HCT116 (cell line): ENCODE results near the gene DNAJB1. TPM values are rescaled to one million over a fixed set of nuclear protein-coding genes. Genes with fewer than 3 reads are reported as not detected.

Experiments used
- ATAC-seq: fragments of 200-7000 bp; cut with Tn5 transposase; 2 replicates; pipeline ENCODE4 v1.9.1; 2020; ENCODE audit warnings: mild to moderate bottlenecking, moderate library complexity
- BruUV-seq: library from RNA; stranded (reverse); fragments of 400-500 nt; replicated peaks from 2 replicates; lab custom pipeline; 2021; lab: Mats Ljungman, UMichigan
- CTCF ChIA-PET: fragments of 300-600 bp; sonication (Branson Sonifier 250); formaldehyde crosslinking; loops from one replicate; lab custom pipeline; 2021; ENCODE audit warnings: antibody characterized with exemption; lab: Charles Lee
- POLR2A ChIA-PET: fragments of 300-600, 350-600 bp; sonication (Branson Sonifier 250); formaldehyde crosslinking; loops from one replicate; lab custom pipeline; 2021; ENCODE audit warnings: antibody characterized with exemption; lab: Charles Lee
- RAD21 ChIA-PET, 2 experiments: fragments of 300-600 bp; sonication (Branson Sonifier 250); formaldehyde crosslinking; loops; one replicate each; lab custom pipeline; 2023; ENCODE audit warnings: low total read pairs in 2 of 2; ENCODE audit not compliant: uncharacterized antibody in 2 of 2, unreplicated experiment in 2 of 2, low non-redundant PET in 1 of 2; lab: Charles Lee
- DNase-seq: peaks from one replicate; pipeline ENCODE4 v3.0.0-alpha.2; 2010; ENCODE audit warnings: low read depth, low spot score
- H2AFZ ChIP-seq: fragments of 200-600 bp; shearing (Covaris generic), sonication (generic); 2 replicates; pipeline ENCODE4 v1.6.1; 2017; ENCODE audit warnings: low read depth, mixed run types, mixed read lengths, antibody characterized with exemption, low read length; ENCODE audit not compliant: poor library complexity, severe bottlenecking
- H3K27ac ChIP-seq: 2 replicates; pipeline ENCODE4 v1.5.1; 2012; ENCODE audit warnings: low read depth, low read length
- H3K27me3 ChIP-seq: fragments of 200-600 bp; sonication (generic); 2 replicates; pipeline ENCODE4 v1.6.1; 2016; ENCODE audit warnings: mixed run types, low read length, mixed read lengths; ENCODE audit not compliant: insufficient read depth
- H3K36me3 ChIP-seq, 2 experiments: fragments of 200-500 bp in 1 of 2; fragments of 200-600 bp in 1 of 2; sonication (Bioruptor generic) in 1 of 2; sonication (generic) in 1 of 2; 2 replicates each; pipeline versions ENCODE4 v1.5.1 to v1.6.1; 2014 to 2016; ENCODE audit warnings: low read length in 2 of 2, inconsistent platforms in 1 of 2, mixed read lengths in 1 of 2, mixed run types in 1 of 2; ENCODE audit not compliant: insufficient read depth in 2 of 2, control insufficient read depth in 1 of 2
- H3K4me1 ChIP-seq, 2 experiments: fragments of 200-600 bp in 1 of 2; sonication (generic) in 1 of 2; 2 replicates each; pipeline versions ENCODE4 v1.5.1 to v1.6.1; 2012 to 2017; ENCODE audit warnings: low read length in 2 of 2, inconsistent platforms in 1 of 2, mild to moderate bottlenecking in 1 of 2, mixed read lengths in 1 of 2, mixed run types in 1 of 2, moderate library complexity in 1 of 2; ENCODE audit not compliant: insufficient read depth in 2 of 2, control insufficient read depth in 1 of 2
- H3K4me2 ChIP-seq: fragments of 200-600 bp; sonication (generic); 2 replicates; pipeline ENCODE4 v1.6.1; 2017; ENCODE audit warnings: mixed run types, low read length, mixed read lengths
- H3K4me3 ChIP-seq, 2 experiments: fragments of 200-600 bp in 1 of 2; sonication (generic) in 1 of 2; replicated peaks in 1 of 2; 2 replicates each; pipeline ENCODE4 v1.5.1; 2011 to 2016; ENCODE audit warnings: low read length in 2 of 2, control low read depth in 1 of 2, low read depth in 1 of 2, mild to moderate bottlenecking in 1 of 2, mixed read lengths in 1 of 2, mixed run types in 1 of 2
- H3K79me2 ChIP-seq: fragments of 200-600 bp; sonication (generic); 2 replicates; pipeline ENCODE4 v1.6.1; 2017; ENCODE audit warnings: mild to moderate bottlenecking, mixed run types, low read length, moderate library complexity, mixed read lengths; ENCODE audit not compliant: insufficient read depth
- H3K9ac ChIP-seq: fragments of 200-600 bp; sonication (generic); 2 replicates; pipeline ENCODE4 v1.6.1; 2016; ENCODE audit warnings: low read length, mixed read lengths
- H3K9me2 ChIP-seq: fragments of 200-600 bp; sonication (generic), shearing (Covaris generic); 2 replicates; pipeline ENCODE4 v1.6.1; 2017; ENCODE audit warnings: mixed run types, mild to moderate bottlenecking, moderate library complexity; ENCODE audit not compliant: insufficient read depth
- H3K9me3 ChIP-seq, 2 experiments: fragments of 200-500 bp in 1 of 2; fragments of 200-600 bp in 1 of 2; sonication (Bioruptor generic) in 1 of 2; sonication (generic) in 1 of 2; 2 replicates each; pipeline ENCODE4 v1.6.1; 2014 to 2017; ENCODE audit warnings: low read length in 2 of 2, mixed read lengths in 2 of 2, inconsistent platforms in 1 of 2, low read depth in 1 of 2, mild to moderate bottlenecking in 1 of 2, mixed run types in 1 of 2, moderate library complexity in 1 of 2; ENCODE audit not compliant: control insufficient read depth in 1 of 2, insufficient read depth in 1 of 2
- H4K20me1 ChIP-seq: fragments of 200-600 bp; sonication (generic), shearing (Covaris generic); 2 replicates; pipeline ENCODE4 v1.6.1; 2017; ENCODE audit warnings: mixed run types, mild to moderate bottlenecking, moderate library complexity; ENCODE audit not compliant: insufficient read depth
- ATF3 ChIP-seq: IDR thresholded peaks from 2 replicates; pipeline ENCODE4 v1.6.1; 2012
- CBX3 ChIP-seq: IDR thresholded peaks from 2 replicates; pipeline ENCODE4 v1.6.1; 2012; ENCODE audit warnings: low read depth
- CEBPB ChIP-seq: IDR thresholded peaks from 2 replicates; pipeline ENCODE4 v1.6.1; 2012; ENCODE audit warnings: low read depth
- CTCF ChIP-seq, 3 experiments: fragments of 200-600 bp in 1 of 3; sonication (generic) in 1 of 3; IDR thresholded peaks in 2 of 3; conservative IDR thresholded peaks in 1 of 3; 2 replicates each; pipeline ENCODE4 v1.5.1; 2012 to 2017; ENCODE audit warnings: low read depth in 2 of 3, low read length in 2 of 3, antibody characterized with exemption in 1 of 3, borderline replicate concordance in 1 of 3, control low read depth in 1 of 3, mild to moderate bottlenecking in 1 of 3, mixed read lengths in 1 of 3, mixed run types in 1 of 3, moderate library complexity in 1 of 3; ENCODE audit not compliant: insufficient read depth in 1 of 3
- EGR1 ChIP-seq: IDR thresholded peaks from 2 replicates; pipeline ENCODE4 v1.6.1; 2012; ENCODE audit warnings: low read depth
- EZH2 ChIP-seq: fragments of 200-600 bp; sonication (generic); IDR thresholded peaks from 2 replicates; pipeline ENCODE4 v1.6.1; 2017; ENCODE audit warnings: antibody characterized with exemption, mixed run types
- EZH2phosphoT487 ChIP-seq: fragments of 200-600 bp; IDR thresholded peaks from 2 replicates; pipeline ENCODE4 v1.6.1; 2018; ENCODE audit warnings: antibody characterized with exemption, borderline replicate concordance
- FOSL1 ChIP-seq: IDR thresholded peaks from 2 replicates; pipeline ENCODE4 v1.6.1; 2012; ENCODE audit warnings: low read depth
- POLR2A ChIP-seq: IDR thresholded peaks from 2 replicates; pipeline ENCODE4 v1.7.0; 2011; ENCODE audit warnings: borderline replicate concordance; ENCODE audit not compliant: insufficient read depth, insufficient read length; ENCODE audit errors: extremely low read depth
- POLR2AphosphoS5 ChIP-seq: IDR thresholded peaks from 2 replicates; pipeline ENCODE4 v1.6.1; 2011; ENCODE audit warnings: mild to moderate bottlenecking, low read depth, low read length, moderate library complexity
- RAD21 ChIP-seq: IDR thresholded peaks from 2 replicates; pipeline ENCODE4 v1.6.1; 2012; ENCODE audit warnings: low read depth, mild to moderate bottlenecking
- REST ChIP-seq: IDR thresholded peaks from 2 replicates; pipeline ENCODE4 v1.6.1; 2012; ENCODE audit warnings: low read depth
- SIN3A ChIP-seq: IDR thresholded peaks from 2 replicates; pipeline ENCODE4 v1.6.1; 2012; ENCODE audit warnings: low read depth
- SP1 ChIP-seq: IDR thresholded peaks from 2 replicates; pipeline ENCODE4 v1.6.1; 2012; ENCODE audit warnings: low read depth
- SRF ChIP-seq: IDR thresholded peaks from 2 replicates; pipeline ENCODE4 v1.6.1; 2012; ENCODE audit warnings: low read depth
- TCF7L2 ChIP-seq: IDR thresholded peaks from 2 replicates; pipeline ENCODE4 v1.7.0; 2011; ENCODE audit warnings: borderline replicate concordance, inconsistent platforms; ENCODE audit not compliant: insufficient read depth, insufficient read length; ENCODE audit errors: extremely low read depth
- YY1 ChIP-seq: IDR thresholded peaks from 2 replicates; pipeline ENCODE4 v1.6.1; 2011; ENCODE audit warnings: low read length, low read depth, moderate library complexity, mild to moderate bottlenecking; ENCODE audit not compliant: insufficient replicate concordance; ENCODE audit errors: extremely low read depth
- ZFX ChIP-seq: fragments of 450-650 bp; IDR thresholded peaks from 2 replicates; pipeline ENCODE4 v1.6.1; 2017
- ZNF274 ChIP-seq: fragments of 200-500 bp; sonication (Bioruptor generic); IDR thresholded peaks from 2 replicates; pipeline ENCODE4 v1.6.1; 2014; ENCODE audit warnings: mild to moderate bottlenecking, low read depth, low read length, inconsistent platforms
- intact Hi-C: fragments of 100-400 bp; cut with micrococcal nuclease; formaldehyde crosslinking; loops from 2 replicates; pipeline ENCODE4 v1.10.0; 2022
- total RNA-seq: library from RNA; stranded (reverse); gene quantifications from one replicate; pipeline ENCODE4 v1.2.1, GENCODE V29; 2021; ENCODE audit not compliant: unreplicated experiment
- TF ChIP-seq, protein P1 (sequence below): IDR thresholded peaks from 2 replicates; pipeline ENCODE4 v1.6.1; 2011; ENCODE audit warnings: mild to moderate bottlenecking, low read length, moderate library complexity; ENCODE audit not compliant: insufficient replicate concordance; ENCODE audit errors: extremely low read depth

Gene DNAJB1
- total RNA-seq, 1 experiment from 2014 or later, result 175 TPM

DNA sequence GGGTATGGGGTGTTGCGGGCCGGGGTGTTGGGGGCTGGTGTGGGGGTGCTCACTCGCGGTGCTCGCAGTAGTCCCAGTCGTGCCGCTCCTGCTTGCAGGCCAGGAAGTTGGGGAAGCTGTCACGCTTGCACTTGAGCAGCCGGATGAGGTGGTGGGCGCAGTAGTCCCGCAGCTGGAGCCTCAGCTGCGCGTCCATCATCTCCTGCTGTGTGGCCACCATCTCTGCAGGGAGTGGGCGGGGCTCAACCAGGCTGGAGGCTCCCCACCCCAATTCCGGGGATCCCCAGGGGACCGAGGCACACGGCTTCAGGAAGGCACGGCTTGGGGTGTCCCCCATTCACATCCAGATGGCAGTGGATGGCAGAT is 48.5 kb upstream of the DNAJB1 start:
- DNase-seq, result no peak
- Histone ChIP-seq H3K27ac (no peak overlapping the region), H4K20me1 (no peaks in the 10 kb centered on the region), H3K36me3 (peaks cover 0 to 4% of the 10 kb centered on the region in 2 experiments; a peak in 2 of 4 replicates)
- no TSS peak for BruUV-seq
- POLR2A ChIA-PET, result no interaction called here
- TF ChIP-seq SP1 (no peak), SIN3A (no peak), EZH2phosphoT487 (no peak), REST (no peak), FOSL1 (no peak), CTCF (IDR thresholded peaks at IDR 0.05 in 2 of 3, conservative IDR thresholded peaks at IDR 0.05 in 1 of 3; ENCODE audit: borderline replicate concordance in 1 of 3, insufficient read depth in 1 of 3, low read depth in 2 of 3, low read length in 2 of 3) (no peak), CBX3 (no peak), TCF7L2 (no peak), SRF (no peak), EGR1 (no peak), CEBPB (no peak), POLR2AphosphoS5 (no peak), YY1 (no peak), RAD21 (no peak), EZH2 (no peak), POLR2A (no peak), ZNF274 (no peak), ZFX (no peak), ATF3 (no peak)
- TF ChIP-seq, protein P1, sequence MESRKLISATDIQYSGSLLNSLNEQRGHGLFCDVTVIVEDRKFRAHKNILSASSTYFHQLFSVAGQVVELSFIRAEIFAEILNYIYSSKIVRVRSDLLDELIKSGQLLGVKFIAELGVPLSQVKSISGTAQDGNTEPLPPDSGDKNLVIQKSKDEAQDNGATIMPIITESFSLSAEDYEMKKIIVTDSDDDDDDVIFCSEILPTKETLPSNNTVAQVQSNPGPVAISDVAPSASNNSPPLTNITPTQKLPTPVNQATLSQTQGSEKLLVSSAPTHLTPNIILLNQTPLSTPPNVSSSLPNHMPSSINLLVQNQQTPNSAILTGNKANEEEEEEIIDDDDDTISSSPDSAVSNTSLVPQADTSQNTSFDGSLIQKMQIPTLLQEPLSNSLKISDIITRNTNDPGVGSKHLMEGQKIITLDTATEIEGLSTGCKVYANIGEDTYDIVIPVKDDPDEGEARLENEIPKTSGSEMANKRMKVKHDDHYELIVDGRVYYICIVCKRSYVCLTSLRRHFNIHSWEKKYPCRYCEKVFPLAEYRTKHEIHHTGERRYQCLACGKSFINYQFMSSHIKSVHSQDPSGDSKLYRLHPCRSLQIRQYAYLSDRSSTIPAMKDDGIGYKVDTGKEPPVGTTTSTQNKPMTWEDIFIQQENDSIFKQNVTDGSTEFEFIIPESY, result no peak
- TF ChIP-seq, all 23 proteins: peak for 0
- Histone ChIP-seq H3K79me2 (peaks cover 53% of the 10 kb centered on the region), H3K27me3 (no peaks in the 10 kb centered on the region), H3K9me2 (no peaks in the 10 kb centered on the region), H3K9me3 (no peaks in the 10 kb centered on the region), H3K4me1 (peaks cover 11 to 22% of the 10 kb centered on the region in 2 experiments; a peak in 3 of 4 replicates), H3K4me3 (no peak overlapping the region), H3K4me2 (no peak overlapping the region), H2AFZ (no peak overlapping the region), H3K9ac (no peak overlapping the region)
- CTCF ChIA-PET, result no interaction called here
- RAD21 ChIA-PET, result no interaction called here
- ATAC-seq, result no peak
- intact Hi-C loops, result no loop called here
